Measurements from ENCODE around the gene SCYGR4. TPM values are rescaled to one million over a fixed set of nuclear protein-coding genes. Genes with fewer than 3 reads are reported as not detected.

SCYGR4 gene
- total RNA-seq, 3 donors from 2014 or later = not detected

GRCh38 chr2:227629435-227629834 lies 12.1 kb downstream of the SCYGR4 start:
- Histone ChIP-seq H3K4me1 (no peaks in the 10 kb centered on the region), H3K4me3 (no peak overlapping the region), H3K27ac (no peak overlapping the region), H3K27me3 (no peaks in the 10 kb centered on the region), H3K36me3 (no peaks in the 10 kb centered on the region), H3K9me3 (no peaks in the 10 kb centered on the region)
- intact Hi-C loops (cut with DNase I; ENCODE audit: low total_unique reads) = no loop called here
- TF ChIP-seq POLR2AphosphoS5 (IDR thresholded peaks at IDR 0.05) (no peak), POLR2A (IDR thresholded peaks at IDR 0.05) (no peak), CTCF (IDR thresholded peaks at IDR 0.05) (no peak)
- no peak for DNase-seq (ENCODE audit: low spot score in 2 of 2)

- Histone ChIP-seq H3K27ac (no peak overlapping the region), H3K4me3 (no peak overlapping the region), H3K9me3 (no peaks in the 10 kb centered on the region), H3K4me1 (no peaks in the 10 kb centered on the region), H3K27me3 (no peaks in the 10 kb centered on the region), H3K36me3 (no peaks in the 10 kb centered on the region)
- intact Hi-C loops (cut with DNase I; ENCODE audit: low total_unique reads) = no loop called here
- TF ChIP-seq POLR2A (IDR thresholded peaks at IDR 0.05) = no peak
- no peak for TF ChIP-seq POLR2AphosphoS5 (IDR thresholded peaks at IDR 0.05)
- no peak for TF ChIP-seq CTCF (IDR thresholded peaks at IDR 0.05)
- DNase-seq (ENCODE audit: low spot score in 2 of 2) = no peak
Observed at GRCh38 chr2:227630322-227630721, 13.0 kb downstream of the SCYGR4 start.

DNA sequence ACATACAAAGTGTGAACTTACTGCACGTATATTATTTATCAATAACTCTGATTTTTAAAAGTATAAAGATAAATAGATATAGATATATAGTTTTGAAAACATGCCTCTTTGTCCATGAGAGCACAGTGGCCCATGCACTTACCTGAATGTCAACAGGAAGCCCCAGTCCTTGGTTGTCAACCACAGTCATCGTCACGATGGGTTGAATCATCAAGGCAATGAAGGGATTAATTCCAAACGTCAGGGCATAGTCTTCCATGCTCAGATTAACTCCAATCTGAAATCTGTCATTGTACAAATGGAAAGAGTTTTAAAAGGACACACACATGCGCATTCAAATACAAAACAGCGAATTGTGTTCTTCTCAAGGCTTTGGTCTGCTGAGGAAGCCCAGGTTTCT lies 15.5 kb downstream of the SCYGR4 start:
- H3K27ac ChIP-seq = no peak overlapping the region
- no peaks in the 10 kb centered on the region for H3K36me3 ChIP-seq
- no peak overlapping the region for H3K4me3 ChIP-seq
- H3K4me1 ChIP-seq = no peaks in the 10 kb centered on the region
- TF ChIP-seq CTCF (IDR thresholded peaks at IDR 0.05) (no peak), POLR2AphosphoS5 (IDR thresholded peaks at IDR 0.05) (no peak), POLR2A (IDR thresholded peaks at IDR 0.05) (no peak)
- H3K27me3 ChIP-seq = no peaks in the 10 kb centered on the region
- intact Hi-C loops (cut with DNase I; ENCODE audit: low total_unique reads) = no loop called here
- no peak for DNase-seq (ENCODE audit: low spot score in 2 of 2)
- no peaks in the 10 kb centered on the region for H3K9me3 ChIP-seq

- DNase-seq (ENCODE audit: low spot score in 2 of 2) = no peak
- intact Hi-C loops (cut with DNase I; ENCODE audit: low total_unique reads) = no loop called here
- no peaks in the 10 kb centered on the region for H3K9me3 ChIP-seq
- no peak overlapping the region for H3K27ac ChIP-seq
- H3K36me3 ChIP-seq = no peaks in the 10 kb centered on the region
- H3K27me3 ChIP-seq = no peaks in the 10 kb centered on the region
- no peak for TF ChIP-seq CTCF (IDR thresholded peaks at IDR 0.05)
- TF ChIP-seq POLR2A (IDR thresholded peaks at IDR 0.05) = no peak
- H3K4me1 ChIP-seq = no peaks in the 10 kb centered on the region
- H3K4me3 ChIP-seq = no peak overlapping the region
Observed at GRCh38 chr2:227634201-227634600, 16.9 kb downstream of the SCYGR4 start.

GRCh38 chr2:227642656-227643055 lies 25.4 kb downstream of the SCYGR4 start:
- TF ChIP-seq POLR2AphosphoS5 (IDR thresholded peaks at IDR 0.05) = no peak
- TF ChIP-seq POLR2A (IDR thresholded peaks at IDR 0.05) = no peak
- no peak for TF ChIP-seq CTCF (IDR thresholded peaks at IDR 0.05)
- Histone ChIP-seq H3K4me1 (no peaks in the 10 kb centered on the region), H3K27ac (no peak overlapping the region), H3K36me3 (no peaks in the 10 kb centered on the region), H3K4me3 (no peak overlapping the region), H3K9me3 (no peaks in the 10 kb centered on the region), H3K27me3 (no peaks in the 10 kb centered on the region)
- DNase-seq (ENCODE audit: low spot score in 2 of 2) = no peak
- intact Hi-C loops (cut with DNase I; ENCODE audit: low total_unique reads) = no loop called here

Data from breast epithelium (tissue), 4 donors.